ENCODE data around the gene ECE1. TPM values are rescaled to one million over a fixed set of nuclear protein-coding genes. Genes with fewer than 3 reads are reported as not detected.

The ECE1 gene
- total and polyA plus RNA-seq, 10 of the 15 experiments (the other 5 are each of a cell fraction or from before 2014, with no cell fraction given), result 0.97 to 81.0 (median 37.0) TPM

GRCh38 chr1:21255284-21255942 is 34.9 kb downstream of the ECE1 start:
- Histone ChIP-seq H3K9ac (ENCODE audit: control insufficient read depth, insufficient read depth, low read length) (no peak overlapping the region), H3K4me2 (ENCODE audit: control insufficient read depth, insufficient read depth) (no peak overlapping the region), H3K27ac (ENCODE audit: control insufficient read depth, insufficient read depth) (no peak overlapping the region), H3K36me3 (ENCODE audit: control insufficient read depth in 2 of 2, insufficient read depth in 2 of 2, low read length in 1 of 2) (peaks cover 6 to 27% of the 10 kb centered on the region in 2 experiments; a peak in 3 of 4 replicates), H2AFZ (ENCODE audit: control insufficient read depth, low read depth, low read length) (no peak overlapping the region), H3K4me3 (no peak overlapping the region), H3K4me1 (ENCODE audit: control insufficient read depth, insufficient read depth, low read length) (no peaks in the 10 kb centered on the region), H3K79me2 (ENCODE audit: control insufficient read depth, insufficient read depth, low read length) (no peaks in the 10 kb centered on the region), H3K27me3 (replicated peaks in 1 of 2; ENCODE audit: control insufficient read depth in 2 of 2, insufficient read depth in 2 of 2, low read length in 1 of 2) (no peaks in the 10 kb centered on the region), H3K9me3 (replicated peaks; ENCODE audit: control insufficient read depth, insufficient read depth, low read length) (no peaks in the 10 kb centered on the region), H4K20me1 (ENCODE audit: control insufficient read depth, insufficient read depth) (no peaks in the 10 kb centered on the region)
- ChIA-PET CTCF (interaction anchor here (0.5 to 6.7 kb wide), 28 partner anchors 8 to 403 kb away, joined by 3 to 207 read pairs (median 4); partner anchors contain the start of gene ECE1), POLR2A (interaction anchor here (0.5 to 0.7 kb wide), 2 partner anchors 32 to 101 kb away, joined by 3 read pairs; no protein-coding TSS in a partner anchor), RAD21 (ENCODE audit: unreplicated experiment) (interaction anchor here (0.6 to 8.3 kb wide), 21 partner anchors 14 to 253 kb away, joined by 3 to 132 read pairs (median 4); partner anchors contain the start of gene ECE1), SMC1A (ENCODE audit: uncharacterized antibody, unreplicated experiment) (interaction anchor here (0.6 to 3.5 kb wide), 16 partner anchors 15 to 129 kb away, joined by 3 to 82 read pairs (median 4); no protein-coding TSS in a partner anchor)
- no TSS peak for BruUV-seq (replicated peaks)
- intact Hi-C loops (cut with micrococcal nuclease; ENCODE audit: unreplicated experiment) (loop anchor here (1.0 kb wide), 1 partner anchor 113 kb away; no protein-coding TSS in a partner anchor), in situ Hi-C loops (cut with MboI) (loop anchor here (5.0 kb wide), 1 partner anchor 112 kb away; no protein-coding TSS in a partner anchor)
- ATAC-seq, result peak; percentile 98
- peak; percentile 23 for DNase-seq (ENCODE audit: low read depth, low spot score)
- peak; percentile 94 for FAIRE-seq
- WGBS (ENCODE audit: insufficient coverage, insufficient replicate concordance, low lambda C conversion rate, missing lambda C conversion rate), result 49% methylated on average over 11 of the region's 11 CpGs
- TF ChIP-seq MXI1 (IDR thresholded peaks at IDR 0.05; ENCODE audit: low read depth, low read length) (peak; percentile 23; the same call in 1 of the 2 replicates), ESRRA (IDR thresholded peaks at IDR 0.05; ENCODE audit: low read length) (no peak), RBBP5 (conservative IDR thresholded peaks at IDR 0.05) (no peak), RAD21 (IDR thresholded peaks at IDR 0.05; ENCODE audit: insufficient read depth, low read depth, low read length) (peak; percentile 98), CTCF (IDR thresholded peaks at IDR 0.05 in 2 of 3, conservative IDR thresholded peaks at IDR 0.05 in 1 of 3; ENCODE audit: control insufficient read depth in 2 of 3, extremely low read depth in 1 of 3, insufficient read depth in 1 of 3, low read depth in 3 of 3, low read length in 3 of 3) (peak; percentile 82 to 86 (median 84)), ASH2L (IDR thresholded peaks at IDR 0.05; ENCODE audit: borderline replicate concordance, low read depth) (no peak), NFIC (IDR thresholded peaks at IDR 0.05; ENCODE audit: low read depth, low read length) (no peak), YY1 (IDR thresholded peaks at IDR 0.05; ENCODE audit: low read depth, low read length) (peak; percentile 71; the same call in 1 of the 2 replicates), CBX5 (IDR thresholded peaks at IDR 0.05; ENCODE audit: low read depth) (no peak), SIX5 (IDR thresholded peaks at IDR 0.05; ENCODE audit: low read depth, low read length, severe bottlenecking) (no peak), SMC3 (IDR thresholded peaks at IDR 0.05; ENCODE audit: borderline replicate concordance, low read length) (peak; percentile 99), NRF1 (conservative IDR thresholded peaks at IDR 0.05; ENCODE audit: low read depth, low read length) (0 out of 2 replicates have a peak, but pooled peaks have one; percentile 6), PKNOX1 (IDR thresholded peaks at IDR 0.05) (no peak), IRF3 (IDR thresholded peaks at IDR 0.05) (peak; percentile 8; the same call in 1 of the 2 replicates), NFYA (IDR thresholded peaks at IDR 0.05; ENCODE audit: borderline replicate concordance, low read depth, low read length) (no peak), EGR1 (IDR thresholded peaks at IDR 0.05; ENCODE audit: borderline replicate concordance in 1 of 2, low read depth in 2 of 2, low read length in 2 of 2) (no peak)
- TF ChIP-seq, protein P1, sequence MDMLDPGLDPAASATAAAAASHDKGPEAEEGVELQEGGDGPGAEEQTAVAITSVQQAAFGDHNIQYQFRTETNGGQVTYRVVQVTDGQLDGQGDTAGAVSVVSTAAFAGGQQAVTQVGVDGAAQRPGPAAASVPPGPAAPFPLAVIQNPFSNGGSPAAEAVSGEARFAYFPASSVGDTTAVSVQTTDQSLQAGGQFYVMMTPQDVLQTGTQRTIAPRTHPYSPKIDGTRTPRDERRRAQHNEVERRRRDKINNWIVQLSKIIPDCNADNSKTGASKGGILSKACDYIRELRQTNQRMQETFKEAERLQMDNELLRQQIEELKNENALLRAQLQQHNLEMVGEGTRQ (IDR thresholded peaks at IDR 0.05; ENCODE audit: borderline replicate concordance, low read depth, low read length), result no peak

Data from GM12878 (cell line).